Ishikawa (cell line): Measurements from ENCODE around the gene MYO18A.
A peak's percentile ranks its signal among the peaks of the same experiment; 100 is the strongest.

Experiments used
- CEBPB ChIP-seq: IDR thresholded peaks from 2 replicates; pipeline ENCODE4 v1.6.1; 2012
- CREB1 ChIP-seq: IDR thresholded peaks from 2 replicates; pipeline ENCODE4 v1.6.1; 2012; ENCODE audit warnings: low read depth
- EGR1 ChIP-seq: IDR thresholded peaks from 2 replicates; pipeline ENCODE4 v1.6.1; 2012
- EP300 ChIP-seq: IDR thresholded peaks from 2 replicates; pipeline ENCODE4 v1.6.1; 2012; ENCODE audit warnings: borderline replicate concordance
- FOXM1 ChIP-seq: IDR thresholded peaks from 2 replicates; pipeline ENCODE4 v1.6.1; 2012; ENCODE audit warnings: low read depth, borderline replicate concordance
- NFIC ChIP-seq: IDR thresholded peaks from 2 replicates; pipeline ENCODE4 v1.6.1; 2012
- RAD21 ChIP-seq: IDR thresholded peaks from 2 replicates; pipeline ENCODE4 v1.6.1; 2012; ENCODE audit warnings: low read depth
- TAF1 ChIP-seq: IDR thresholded peaks from 2 replicates; pipeline ENCODE4 v1.6.1; 2012; ENCODE audit warnings: low read depth, mild to moderate bottlenecking
- TCF12 ChIP-seq: IDR thresholded peaks from 2 replicates; pipeline ENCODE4 v1.6.1; 2012; ENCODE audit warnings: low read depth
- TEAD4 ChIP-seq: IDR thresholded peaks from 2 replicates; pipeline ENCODE4 v1.6.1; 2012
- YY1 ChIP-seq: IDR thresholded peaks from 2 replicates; pipeline ENCODE4 v1.6.1; 2012; ENCODE audit warnings: low read depth
- ZBTB7A ChIP-seq: IDR thresholded peaks from 2 replicates; pipeline ENCODE4 v1.6.1; 2012; ENCODE audit warnings: low read depth
- TF ChIP-seq, protein P1 (sequence below): IDR thresholded peaks from 2 replicates; pipeline ENCODE4 v1.6.1; 2012
- TF ChIP-seq, protein P2 (sequence below): IDR thresholded peaks from 2 replicates; pipeline ENCODE4 v1.6.1; 2012; ENCODE audit warnings: low read depth, mild to moderate bottlenecking
- TF ChIP-seq, protein P3 (sequence below): IDR thresholded peaks from 2 replicates; pipeline ENCODE4 v1.6.1; 2012

The MYO18A gene

GRCh38 chr17:29143894-29144293 is 36.3 kb downstream of the MYO18A start:
- TF ChIP-seq CEBPB, result no peak
- TF ChIP-seq, protein P1, sequence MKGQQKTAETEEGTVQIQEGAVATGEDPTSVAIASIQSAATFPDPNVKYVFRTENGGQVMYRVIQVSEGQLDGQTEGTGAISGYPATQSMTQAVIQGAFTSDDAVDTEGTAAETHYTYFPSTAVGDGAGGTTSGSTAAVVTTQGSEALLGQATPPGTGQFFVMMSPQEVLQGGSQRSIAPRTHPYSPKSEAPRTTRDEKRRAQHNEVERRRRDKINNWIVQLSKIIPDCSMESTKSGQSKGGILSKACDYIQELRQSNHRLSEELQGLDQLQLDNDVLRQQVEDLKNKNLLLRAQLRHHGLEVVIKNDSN, result no peak
- peak; percentile 31; the same call in 1 of the 2 replicates for TF ChIP-seq RAD21
- no peak for TF ChIP-seq TAF1

GRCh38 chr17:29141514-29141876 is 38.7 kb downstream of the MYO18A start:
- no peak for TF ChIP-seq TAF1
- TF ChIP-seq RAD21, result no peak
- no peak for TF ChIP-seq FOXM1
- no peak for TF ChIP-seq EGR1
- TF ChIP-seq, protein P1, result no peak
- no peak for TF ChIP-seq NFIC
- TF ChIP-seq YY1, result no peak
- TF ChIP-seq, protein P2, sequence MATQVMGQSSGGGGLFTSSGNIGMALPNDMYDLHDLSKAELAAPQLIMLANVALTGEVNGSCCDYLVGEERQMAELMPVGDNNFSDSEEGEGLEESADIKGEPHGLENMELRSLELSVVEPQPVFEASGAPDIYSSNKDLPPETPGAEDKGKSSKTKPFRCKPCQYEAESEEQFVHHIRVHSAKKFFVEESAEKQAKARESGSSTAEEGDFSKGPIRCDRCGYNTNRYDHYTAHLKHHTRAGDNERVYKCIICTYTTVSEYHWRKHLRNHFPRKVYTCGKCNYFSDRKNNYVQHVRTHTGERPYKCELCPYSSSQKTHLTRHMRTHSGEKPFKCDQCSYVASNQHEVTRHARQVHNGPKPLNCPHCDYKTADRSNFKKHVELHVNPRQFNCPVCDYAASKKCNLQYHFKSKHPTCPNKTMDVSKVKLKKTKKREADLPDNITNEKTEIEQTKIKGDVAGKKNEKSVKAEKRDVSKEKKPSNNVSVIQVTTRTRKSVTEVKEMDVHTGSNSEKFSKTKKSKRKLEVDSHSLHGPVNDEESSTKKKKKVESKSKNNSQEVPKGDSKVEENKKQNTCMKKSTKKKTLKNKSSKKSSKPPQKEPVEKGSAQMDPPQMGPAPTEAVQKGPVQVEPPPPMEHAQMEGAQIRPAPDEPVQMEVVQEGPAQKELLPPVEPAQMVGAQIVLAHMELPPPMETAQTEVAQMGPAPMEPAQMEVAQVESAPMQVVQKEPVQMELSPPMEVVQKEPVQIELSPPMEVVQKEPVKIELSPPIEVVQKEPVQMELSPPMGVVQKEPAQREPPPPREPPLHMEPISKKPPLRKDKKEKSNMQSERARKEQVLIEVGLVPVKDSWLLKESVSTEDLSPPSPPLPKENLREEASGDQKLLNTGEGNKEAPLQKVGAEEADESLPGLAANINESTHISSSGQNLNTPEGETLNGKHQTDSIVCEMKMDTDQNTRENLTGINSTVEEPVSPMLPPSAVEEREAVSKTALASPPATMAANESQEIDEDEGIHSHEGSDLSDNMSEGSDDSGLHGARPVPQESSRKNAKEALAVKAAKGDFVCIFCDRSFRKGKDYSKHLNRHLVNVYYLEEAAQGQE, result no peak
- TF ChIP-seq, protein P3, sequence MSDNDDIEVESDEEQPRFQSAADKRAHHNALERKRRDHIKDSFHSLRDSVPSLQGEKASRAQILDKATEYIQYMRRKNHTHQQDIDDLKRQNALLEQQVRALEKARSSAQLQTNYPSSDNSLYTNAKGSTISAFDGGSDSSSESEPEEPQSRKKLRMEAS, result no peak
- TF ChIP-seq ZBTB7A, result no peak
- TF ChIP-seq CEBPB, result no peak
- TF ChIP-seq TCF12, result no peak
- TF ChIP-seq EP300, result no peak
- no peak for TF ChIP-seq TEAD4
- no peak for TF ChIP-seq CREB1

- TF ChIP-seq FOXM1, result no peak
- TF ChIP-seq TEAD4, result no peak
- no peak for TF ChIP-seq ZBTB7A
- TF ChIP-seq EP300, result no peak
- TF ChIP-seq, protein P2, result no peak
Observed at GRCh38 chr17:29140631-29141513, 39.3 kb downstream of the MYO18A start.

DNA sequence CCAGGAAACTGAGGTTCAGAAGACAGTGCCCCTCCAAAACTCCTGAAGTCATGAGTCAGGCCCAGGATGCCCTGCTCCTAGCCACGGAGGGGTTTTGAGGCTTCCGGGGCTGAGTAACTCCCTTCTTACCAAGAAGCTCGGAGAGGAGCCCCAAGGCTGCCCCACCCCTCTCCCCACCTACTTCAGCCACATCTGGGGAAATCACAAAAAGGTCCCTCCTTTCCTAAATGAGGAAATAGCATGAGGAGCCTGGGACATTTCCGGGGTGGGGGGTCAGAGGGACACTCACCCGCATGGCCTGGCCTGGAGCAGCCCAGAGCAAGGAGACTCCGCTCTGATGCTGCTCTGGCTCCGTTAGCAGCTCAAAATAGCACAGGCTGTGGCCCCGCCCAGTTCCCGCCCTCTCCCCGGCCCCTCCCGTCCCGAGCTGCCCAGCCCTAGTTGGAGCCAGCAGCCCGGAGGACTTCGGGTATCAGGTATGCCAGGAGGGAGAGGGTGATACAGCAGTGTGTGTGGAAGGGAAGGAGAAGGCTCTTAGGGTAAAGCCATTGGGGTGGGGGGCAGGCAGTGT is 40.1 kb downstream of the MYO18A start:
- TF ChIP-seq CEBPB (no peak), TEAD4 (0 out of 2 replicates have a peak, but pooled peaks have one; percentile 8)

DNA sequence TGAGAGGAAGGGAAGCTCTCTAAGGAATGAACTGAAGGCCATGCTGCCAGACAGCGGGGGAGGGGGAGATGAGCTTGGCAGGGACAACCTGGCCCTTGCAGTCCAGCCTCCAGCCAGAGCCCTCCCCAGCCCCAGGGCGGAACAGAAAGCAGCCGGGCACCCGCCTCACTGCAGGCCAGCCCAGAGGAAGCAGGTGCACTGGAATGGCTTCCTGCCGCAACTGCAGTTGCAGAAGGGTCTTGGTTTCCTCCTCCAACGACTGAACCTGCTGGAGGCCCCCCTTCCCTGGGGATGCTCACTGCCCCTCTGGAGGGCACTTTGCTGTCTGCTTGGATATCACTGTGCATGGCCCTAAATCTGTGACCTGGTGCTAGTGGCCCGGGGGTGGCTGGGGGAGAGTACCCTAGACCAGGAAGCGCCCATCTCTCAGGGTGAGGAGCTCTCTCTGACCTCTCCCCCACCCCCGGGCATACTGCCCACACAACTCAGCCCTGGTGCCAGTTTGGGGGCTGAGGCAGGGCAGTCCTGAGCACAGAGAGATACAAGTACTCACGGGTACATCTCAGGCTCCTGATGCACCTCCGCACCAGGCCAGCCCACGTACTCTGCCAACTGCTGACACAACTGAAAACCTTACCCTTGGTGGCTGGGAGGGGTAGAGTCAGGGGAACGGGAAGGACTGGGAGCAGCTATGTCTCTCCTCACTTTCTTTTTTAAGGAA is 41.1 kb downstream of the MYO18A start:
- TF ChIP-seq EGR1 (no peak), CEBPB (no peak), RAD21 (no peak), CREB1 (no peak), FOXM1 (no peak), ZBTB7A (no peak), TEAD4 (no peak), TAF1 (no peak), EP300 (no peak), YY1 (no peak), TCF12 (no peak), NFIC (no peak)
- TF ChIP-seq, protein P3, result no peak
- TF ChIP-seq, protein P1, result no peak
- TF ChIP-seq, protein P2, result no peak
